NCI-H2107 treated with DMSO at 0.1 percent for 48 hours (cell line): Measurements from ENCODE around the gene MAGI1.

Source experiments
- DNase-seq: peaks from one replicate; lab custom pipeline; 2025; ENCODE audit not compliant: unreplicated experiment; lab: John Stamatoyannopoulos, UW

The MAGI1 gene

GRCh38 chr3:66015841-66016240, 22.9 kb downstream of the MAGI1 start:
- no peak for DNase-seq

DNA sequence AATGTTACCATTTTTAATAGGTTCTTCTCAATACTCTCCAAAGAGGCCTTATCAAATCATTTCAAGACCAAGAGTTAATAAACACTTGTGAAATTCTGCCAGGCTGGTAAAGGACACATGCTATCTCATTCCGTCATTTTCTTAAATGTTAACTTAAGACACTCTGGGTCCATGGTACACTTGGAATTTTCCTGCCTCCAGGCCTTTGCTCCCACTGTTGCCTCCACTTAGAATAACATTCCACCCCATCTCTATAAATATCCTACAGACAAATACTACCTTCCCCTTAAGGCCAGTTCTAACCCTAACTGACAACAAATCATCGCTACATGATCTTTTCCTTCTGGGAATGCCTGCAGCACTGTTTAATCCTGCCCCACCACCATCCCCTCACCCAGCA, 24.1 kb downstream of the MAGI1 start:
- no peak for DNase-seq

DNA sequence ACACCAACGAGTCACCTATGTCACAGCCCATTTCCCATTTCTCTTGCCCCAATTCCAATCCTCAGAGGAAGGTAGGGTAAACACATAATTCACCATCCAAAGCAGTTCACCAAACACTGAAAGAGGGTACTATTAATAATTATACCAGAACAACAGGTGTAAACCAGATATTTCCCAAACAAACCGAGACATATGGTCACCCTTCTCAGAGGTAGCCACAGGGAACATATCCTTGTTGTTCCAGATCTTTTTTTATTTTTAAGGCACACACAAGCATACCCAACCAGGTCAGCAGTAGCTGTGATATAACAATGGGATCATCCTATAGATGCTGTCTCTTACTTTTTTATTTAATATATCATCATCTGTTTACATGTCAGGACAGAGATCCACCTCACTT, 24.7 kb downstream of the MAGI1 start:
- no peak for DNase-seq

DNA sequence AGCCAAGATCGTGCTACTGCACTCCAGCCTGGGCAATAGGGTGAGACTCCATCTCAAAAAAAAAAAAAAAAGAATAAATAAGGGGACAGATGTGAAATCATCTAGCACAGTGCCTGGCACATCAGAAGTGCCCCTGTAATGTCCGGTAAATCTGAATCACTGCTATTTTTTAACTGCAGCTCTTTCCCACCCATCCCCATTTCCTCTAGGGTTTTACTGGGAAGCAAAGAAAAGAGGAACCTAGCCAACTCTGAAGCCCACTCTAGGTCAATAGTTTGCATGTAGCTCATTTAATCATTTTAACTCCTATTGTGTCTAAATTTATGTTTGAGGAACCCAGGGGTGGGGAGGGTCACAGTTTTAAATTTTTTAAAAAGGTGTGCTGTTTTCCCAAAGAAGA, 26.0 kb downstream of the MAGI1 start:
- no peak for DNase-seq

DNA sequence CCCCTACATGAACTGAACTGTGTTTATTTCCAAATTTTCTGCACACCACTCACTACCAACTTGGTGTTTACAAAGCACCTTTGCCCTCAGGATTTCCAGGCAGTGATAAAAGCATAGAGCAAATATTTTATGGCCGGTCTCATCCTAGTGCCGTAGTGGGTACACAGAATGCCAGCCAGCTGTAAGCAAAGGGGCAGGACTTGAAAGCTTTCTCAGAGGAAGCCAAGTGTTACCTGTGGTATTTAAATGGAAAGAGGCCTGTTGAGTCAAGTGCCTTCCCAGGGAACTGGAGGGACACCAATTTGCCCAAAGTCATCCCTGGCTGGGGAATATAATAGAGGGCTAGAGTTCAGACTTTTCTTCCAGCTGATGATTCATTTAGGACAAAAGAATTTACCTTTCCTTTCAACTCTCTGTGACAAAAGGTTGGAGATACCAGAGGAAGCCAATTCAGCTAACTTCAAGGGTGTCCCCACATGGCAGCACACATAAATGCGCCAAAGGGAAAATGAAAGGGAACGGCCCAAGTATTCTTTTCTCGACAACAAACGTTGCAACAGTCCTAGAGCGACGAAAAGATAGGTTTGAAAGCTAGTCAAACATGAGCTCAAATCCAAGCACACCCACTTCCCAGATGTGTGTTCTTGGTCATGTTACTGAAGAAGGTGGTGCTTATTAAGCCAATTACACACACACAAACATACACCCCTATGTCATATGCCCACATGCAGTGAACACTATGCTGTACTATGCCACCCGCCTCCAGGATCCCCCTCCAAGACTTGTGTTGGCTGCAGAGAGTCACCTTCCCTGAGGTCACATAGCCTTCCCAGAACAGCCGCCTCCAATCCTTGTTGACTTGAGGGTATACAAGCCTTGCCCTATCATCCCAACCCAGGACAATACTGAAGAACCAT, 27.7 kb downstream of the MAGI1 start:
- no peak for DNase-seq

DNA sequence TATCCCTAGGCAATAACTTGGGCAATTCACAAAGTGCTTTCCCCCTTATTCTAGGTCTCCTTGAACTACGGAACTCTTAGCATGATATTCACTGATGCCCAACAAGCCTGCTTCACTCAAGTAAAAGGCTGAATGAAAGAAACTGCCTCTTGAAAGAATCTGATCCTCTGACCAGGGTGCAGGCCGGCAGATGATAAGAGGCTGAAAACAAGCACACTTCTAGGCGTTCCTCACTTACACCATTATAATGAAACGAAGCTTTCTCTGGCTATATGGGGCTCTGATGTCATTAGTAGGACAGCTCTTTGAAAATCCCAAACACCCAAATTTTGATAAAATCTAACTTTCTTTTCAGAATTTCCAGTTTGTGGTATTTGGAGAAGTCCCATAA, 28.4 kb downstream of the MAGI1 start:
- no peak for DNase-seq

- no peak for DNase-seq
Measured at GRCh38 chr3:66004244-66004643, 34.5 kb downstream of the MAGI1 start.

- DNase-seq = no peak
Measured at GRCh38 chr3:66001626-66002025, 37.1 kb downstream of the MAGI1 start.

- DNase-seq = no peak
Measured at GRCh38 chr3:66000506-66000905, 38.2 kb downstream of the MAGI1 start.

DNA sequence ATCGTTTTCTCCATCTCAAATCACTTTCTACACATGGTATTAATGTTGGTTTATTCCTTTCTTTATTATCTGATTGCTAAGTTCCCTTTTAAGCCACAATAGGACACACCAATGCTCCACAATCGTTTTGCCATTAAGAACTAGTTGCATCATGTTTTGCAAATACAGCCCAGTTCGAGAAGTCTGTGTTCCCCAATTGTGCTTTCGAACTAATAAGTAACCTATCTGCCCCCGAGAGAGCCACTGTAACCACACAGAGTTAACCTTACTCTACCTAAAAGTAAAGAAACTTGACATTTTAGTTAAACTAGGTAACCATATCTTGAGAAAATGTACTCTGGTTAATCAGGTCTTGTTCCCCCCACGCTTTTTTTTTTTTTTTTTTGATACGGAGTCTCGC, 39.1 kb downstream of the MAGI1 start:
- no peak for DNase-seq

GRCh38 chr3:65996589-65996988, 42.1 kb downstream of the MAGI1 start:
- no peak for DNase-seq

DNA sequence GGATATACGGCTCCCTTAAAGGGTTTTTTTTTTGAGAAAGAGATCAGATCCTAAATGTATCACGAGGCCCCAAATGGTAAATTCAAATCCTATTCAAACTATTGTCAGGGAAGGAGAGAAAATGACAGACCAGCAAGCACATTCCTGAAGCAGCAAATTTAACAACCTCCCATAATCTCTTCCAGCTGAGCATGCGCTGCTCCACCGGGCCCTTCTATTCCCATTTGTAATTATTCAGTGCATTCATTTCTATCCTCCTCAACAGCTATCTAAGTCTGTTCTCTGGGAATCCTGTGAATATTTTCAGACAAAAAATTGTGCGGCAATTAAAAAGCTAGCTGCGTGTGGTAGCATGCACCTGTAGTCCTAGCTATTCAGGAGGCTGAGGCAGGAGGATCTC, 43.2 kb downstream of the MAGI1 start:
- DNase-seq = no peak

- no peak for DNase-seq
Measured at GRCh38 chr3:65995030-65995429, 43.7 kb downstream of the MAGI1 start.

DNA sequence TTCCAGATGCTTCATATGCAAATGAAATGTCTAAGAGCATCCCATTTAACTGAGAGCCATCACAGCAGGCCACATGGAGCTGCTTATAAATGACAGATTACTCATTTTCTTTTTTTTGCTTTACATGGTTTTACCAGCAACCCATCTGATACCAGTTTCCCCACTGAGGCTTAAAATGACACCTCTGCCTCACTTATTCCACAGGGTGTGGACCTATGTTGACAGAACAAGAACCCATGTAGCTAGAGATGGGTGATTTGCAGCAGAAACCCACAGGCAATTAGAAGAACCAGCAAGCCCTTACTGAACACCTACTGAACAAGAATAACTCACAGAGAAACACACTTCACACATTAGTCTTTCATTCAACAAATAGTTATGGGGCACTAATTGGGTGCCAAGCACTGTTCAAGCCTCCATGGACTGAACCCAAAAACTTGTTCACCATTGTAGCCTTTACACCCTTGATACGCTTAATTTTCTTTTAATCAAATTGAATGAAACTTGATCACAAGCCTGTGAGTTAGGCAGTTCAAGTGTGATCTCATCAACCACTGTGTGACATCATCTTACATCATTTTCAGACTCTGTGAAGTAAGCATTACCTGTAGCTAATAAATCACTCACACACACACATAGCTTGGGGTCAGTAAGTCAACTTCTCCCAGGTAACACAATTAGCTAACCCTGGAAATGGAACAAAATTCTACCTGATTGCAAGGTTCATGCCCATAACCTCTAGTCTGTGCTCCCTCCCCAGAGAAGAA, 45.4 kb downstream of the MAGI1 start:
- DNase-seq = no peak

DNA sequence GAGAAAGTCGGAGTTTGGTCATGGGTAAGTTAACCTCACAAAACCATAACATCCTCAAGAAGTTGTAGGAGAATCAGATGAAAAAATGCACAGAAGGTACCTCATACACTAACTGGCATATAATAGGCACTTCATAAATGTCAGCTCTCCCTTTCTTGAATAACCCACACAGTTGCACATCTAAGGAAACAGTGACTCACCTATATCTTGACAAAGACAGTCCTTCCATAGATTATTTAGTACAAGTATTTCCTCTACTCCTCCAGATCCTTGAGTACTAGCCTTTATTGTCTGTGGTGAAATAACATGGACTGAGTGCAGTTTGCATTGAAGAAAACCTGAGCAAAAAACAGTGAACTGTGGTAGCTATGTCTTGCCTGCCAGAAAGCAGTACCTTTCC, 46.6 kb downstream of the MAGI1 start:
- DNase-seq = no peak

DNA sequence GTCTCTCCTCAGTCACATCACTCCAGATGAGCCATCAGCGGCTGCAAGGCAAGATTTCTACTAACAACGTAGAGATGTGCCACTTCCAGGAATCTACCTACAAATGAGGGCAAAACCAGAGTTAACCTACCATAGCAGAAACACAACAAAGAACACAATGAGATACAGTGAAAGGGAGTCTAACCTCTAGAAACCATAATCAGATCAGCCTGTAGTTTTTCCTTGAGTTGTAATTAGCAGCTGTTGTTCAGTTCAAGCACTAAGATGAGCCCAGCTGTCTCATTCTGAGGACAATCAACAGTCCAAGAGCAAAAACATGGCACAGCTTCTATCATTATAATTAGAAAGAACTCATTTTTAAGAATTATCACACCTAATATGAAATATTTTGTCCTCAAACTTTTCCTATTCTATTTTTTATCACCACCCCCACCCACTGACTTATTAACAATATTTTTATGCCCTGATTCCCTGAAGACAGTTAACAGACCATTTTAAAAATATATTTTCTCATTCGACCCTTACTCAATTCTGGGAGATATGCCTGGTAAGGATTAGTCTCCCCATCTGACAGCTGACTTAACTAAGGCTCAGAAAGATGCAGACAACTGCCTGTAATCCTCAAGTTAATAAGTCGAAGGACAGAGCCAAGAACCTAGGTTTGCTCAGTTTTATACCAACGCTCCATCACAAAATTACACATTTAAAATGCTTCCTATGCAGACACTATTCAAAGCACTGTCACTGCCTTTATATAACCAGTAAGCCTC, 50.1 kb downstream of the MAGI1 start:
- DNase-seq = no peak

- DNase-seq = no peak
Measured at GRCh38 chr3:65986285-65986684, 52.4 kb downstream of the MAGI1 start.

- no peak for DNase-seq
Measured at GRCh38 chr3:65984975-65985374, 53.7 kb downstream of the MAGI1 start.

DNA sequence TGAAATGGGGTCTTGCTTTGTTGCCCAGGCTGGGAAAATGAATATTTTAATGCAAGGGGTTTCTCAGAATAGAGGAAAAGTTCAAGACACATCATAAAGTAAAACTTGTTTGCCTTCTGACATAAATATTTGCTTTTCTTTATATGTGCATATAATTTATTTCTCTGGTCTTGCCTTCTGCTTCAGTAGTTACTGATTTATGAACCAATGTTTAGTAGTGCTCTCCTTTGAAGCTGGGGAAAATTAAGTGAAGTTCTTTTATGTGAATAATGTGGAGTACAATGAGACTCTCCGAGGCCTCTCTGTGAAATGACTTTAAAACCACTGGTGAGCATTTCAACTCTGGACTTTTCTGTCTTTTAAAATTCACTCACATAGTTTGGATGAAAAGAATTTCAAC, 55.6 kb downstream of the MAGI1 start:
- no peak for DNase-seq

DNA sequence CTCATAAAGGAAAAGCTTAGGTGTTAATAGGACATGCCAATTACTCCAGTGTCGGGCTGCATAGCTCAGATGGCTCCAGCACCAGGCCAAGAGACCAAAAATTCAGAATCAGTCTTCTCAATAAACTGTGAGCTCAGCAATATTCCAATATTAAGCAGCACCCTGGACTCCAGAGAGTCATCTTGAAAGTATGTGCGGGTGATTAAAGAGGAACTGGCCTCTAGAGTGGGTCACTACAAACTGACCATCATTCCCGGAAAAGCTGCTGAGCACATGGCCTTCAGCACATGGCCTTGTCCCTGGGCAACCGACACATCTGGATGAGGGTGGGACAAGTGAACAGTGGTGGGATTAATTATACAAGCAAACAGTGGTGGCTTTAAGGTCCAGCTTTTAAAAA, 59.0 kb downstream of the MAGI1 start:
- no peak for DNase-seq

GRCh38 chr3:65979162-65979561, 59.6 kb downstream of the MAGI1 start:
- no peak for DNase-seq

GRCh38 chr3:65978116-65978515, 60.6 kb downstream of the MAGI1 start:
- DNase-seq = no peak
